GOT3 (cell line): ENCODE measurements around the gene C12orf56.
"Not testable (repeated sequence)": the region's sequence is repeated elsewhere in the genome, so short reads cannot be mapped to it uniquely, and the experiment has no call there.

Source experiments
- DNase-seq: peaks from one replicate; lab custom pipeline; 2025; ENCODE audit warnings: mixed read lengths; lab: John Stamatoyannopoulos, UW

C12orf56 gene

GRCh38 chr12:64232196-64232595 is 158.4 kb downstream of the C12orf56 start:
- no peak for DNase-seq

- no peak for DNase-seq
Measured at GRCh38 chr12:64229796-64230195, 160.8 kb downstream of the C12orf56 start.

DNA sequence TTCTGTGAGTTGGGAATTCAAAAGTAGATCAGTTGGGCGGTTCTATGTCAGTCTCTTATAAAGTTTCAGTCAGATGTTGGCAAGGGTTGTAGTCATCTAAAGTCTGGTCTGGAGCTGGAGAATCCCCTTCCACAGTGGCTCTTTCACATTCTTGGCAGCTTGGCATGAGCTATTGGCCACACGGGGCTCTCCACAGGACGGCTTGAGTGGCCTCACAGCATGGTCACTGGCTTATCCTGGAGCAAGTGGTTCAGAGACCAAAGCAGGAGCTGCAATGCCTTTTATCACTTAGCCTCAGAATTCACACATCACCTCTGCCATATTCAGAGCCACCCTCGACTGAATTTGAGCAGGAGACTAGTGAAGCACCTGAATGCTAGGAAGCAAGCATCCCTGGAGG is 161.3 kb downstream of the C12orf56 start:
- DNase-seq = no peak

- no peak for DNase-seq
Measured at GRCh38 chr12:64225626-64226025, 164.9 kb downstream of the C12orf56 start.

GRCh38 chr12:64222009-64222765 is 168.4 kb downstream of the C12orf56 start, which contains the start of gene KICS2:
KICS2 (minus strand) TSS chr12:64222296; CDS start chr12:64222237, 59 bp downstream.
- peak; percentile 100 for DNase-seq

DNA sequence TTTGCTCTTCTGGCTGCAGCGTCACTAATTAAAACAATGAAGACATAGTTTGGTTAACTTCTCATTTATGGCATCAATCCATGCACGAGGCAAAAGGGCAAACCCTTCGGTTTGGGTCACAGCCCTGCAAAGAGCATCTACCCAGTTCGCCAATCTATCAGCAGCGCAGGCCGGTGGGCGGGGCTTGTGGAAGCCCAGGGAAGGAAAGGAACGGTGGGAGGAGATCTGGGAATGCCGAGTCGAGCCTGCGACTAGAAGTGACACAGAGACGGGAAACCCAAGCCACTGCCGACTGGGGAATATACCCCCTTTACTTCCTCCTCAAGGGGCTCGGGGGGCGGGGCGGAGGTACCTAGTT is 168.9 kb downstream of the C12orf56 start:
- DNase-seq = peak; percentile 99

DNA sequence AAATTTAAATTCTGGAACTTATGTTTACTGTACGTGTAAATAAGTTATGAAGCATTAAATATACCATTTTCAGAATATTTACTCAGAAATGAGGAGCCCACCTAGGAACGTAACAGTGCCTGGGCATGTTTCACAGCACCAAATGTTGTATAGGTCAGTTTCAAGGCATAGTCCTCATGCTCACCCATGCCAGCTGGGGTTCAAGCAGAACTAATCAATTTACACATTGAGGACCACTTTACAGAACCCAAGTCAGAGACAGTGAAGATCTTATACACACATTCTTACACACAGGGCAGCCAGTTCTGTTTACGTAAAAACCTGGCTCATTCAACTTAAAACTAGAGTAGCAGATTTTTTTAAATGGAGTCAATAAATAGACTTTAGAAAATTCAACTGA is 170.5 kb downstream of the C12orf56 start:
- no peak for DNase-seq

- no peak for DNase-seq
Measured at GRCh38 chr12:64219145-64219544, 171.4 kb downstream of the C12orf56 start.

DNA sequence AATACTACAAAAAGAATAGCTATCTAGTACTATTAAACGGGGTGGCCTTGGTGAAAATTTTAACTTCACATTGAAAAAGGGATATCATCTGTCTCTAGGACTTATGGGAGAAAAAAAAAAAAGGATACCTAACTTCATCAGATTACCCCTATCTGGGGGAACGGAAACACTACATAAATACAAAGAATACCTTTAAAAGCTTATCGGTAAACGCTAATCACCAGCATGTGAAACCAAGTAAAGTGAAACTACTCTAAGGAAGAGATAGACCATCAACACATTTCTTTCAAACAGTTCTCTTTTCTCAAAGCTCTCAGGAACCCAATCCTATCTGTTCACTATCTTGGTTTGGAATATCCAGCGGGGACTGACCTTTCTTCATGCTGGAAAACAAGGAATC is 172.0 kb downstream of the C12orf56 start:
- DNase-seq = no peak

DNA sequence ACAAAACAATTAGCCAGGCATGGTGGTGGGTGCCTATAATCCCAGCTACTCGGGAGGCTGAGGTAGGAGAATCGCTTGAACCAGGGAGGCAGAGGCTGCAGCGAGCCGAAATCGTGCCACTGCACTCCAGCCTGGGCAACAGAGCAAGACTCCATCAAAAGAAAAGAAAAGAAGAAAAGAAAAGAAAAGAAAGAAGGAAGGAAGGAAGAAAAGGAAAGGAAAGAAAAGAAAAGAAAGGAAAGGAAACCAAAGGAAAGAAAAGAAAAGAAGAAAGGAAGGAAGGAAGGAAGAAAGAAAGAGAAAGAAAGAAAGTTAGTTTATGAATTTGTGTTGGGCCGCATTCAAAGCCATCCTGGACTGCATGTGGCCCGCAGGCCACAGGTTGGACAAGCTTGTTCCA is 172.9 kb downstream of the C12orf56 start:
- DNase-seq = not testable (repeated sequence)

DNA sequence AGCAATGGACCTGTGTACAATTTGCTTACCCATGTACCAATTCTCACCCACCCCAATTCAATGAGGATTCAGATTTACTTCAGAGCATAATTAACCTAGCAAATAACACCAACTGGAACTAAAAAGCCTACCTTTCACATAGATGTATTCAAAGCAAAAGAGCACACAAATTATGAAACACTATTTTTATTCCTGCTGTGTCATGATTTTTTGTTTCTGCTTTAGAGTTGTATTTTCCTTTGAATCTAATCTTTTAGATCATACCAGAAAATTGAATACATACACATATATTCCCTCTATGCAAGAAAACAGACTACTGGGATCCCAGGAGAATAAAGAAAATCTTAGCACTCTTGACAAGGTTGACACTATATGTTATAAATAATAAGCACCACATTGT is 174.3 kb downstream of the C12orf56 start:
- no peak for DNase-seq
